Spleen (tissue), 11 donors: ENCODE data around the gene DHDH. TPM values are rescaled to one million over a fixed set of nuclear protein-coding genes. Genes with fewer than 3 reads are reported as not detected.
"Not testable (repeated sequence)": the region's sequence is repeated elsewhere in the genome, so short reads cannot be mapped to it uniquely, and the experiment has no call there.

Experiments
- DNase-seq: peaks from one replicate; pipeline ENCODE4 v3.0.0-alpha.2; 2020
- H3K27ac ChIP-seq, 8 donors: fragments of 200-600 bp; sonication (generic) in 7 of 8; 1 replicate in 4 of 8; 2 replicates in 4 of 8; pipeline versions ENCODE4 v1.5.0 to v1.8.0; 2016 to 2021; ENCODE audit warnings: inconsistent platforms in 4 of 8, mild to moderate bottlenecking in 4 of 8, moderate library complexity in 1 of 8
- H3K27me3 ChIP-seq, 7 donors: fragments of 200-600 bp; sonication (generic) in 6 of 7; replicated peaks in 1 of 7; 1 replicate in 4 of 7; 2 replicates in 3 of 7; pipeline versions ENCODE4 v1.5.0 to v1.8.0; 2016 to 2021; ENCODE audit warnings: inconsistent platforms in 3 of 7, mild to moderate bottlenecking in 1 of 7
- H3K36me3 ChIP-seq, 6 donors: fragments of 200-600 bp; sonication (generic) in 5 of 6; 1 replicate in 4 of 6; 2 replicates in 2 of 6; pipeline versions ENCODE4 v1.5.0 to v1.8.0; 2016 to 2021; ENCODE audit warnings: inconsistent platforms in 2 of 6
- H3K4me1 ChIP-seq, 6 donors: fragments of 200-600 bp; sonication (generic) in 5 of 6; 1 replicate in 3 of 6; 2 replicates in 3 of 6; pipeline versions ENCODE4 v1.5.0 to v1.8.0; 2016 to 2021; ENCODE audit warnings: inconsistent platforms in 3 of 6
- H3K4me3 ChIP-seq, 8 donors: fragments of 200-600 bp; sonication (generic) in 7 of 8; 1 replicate in 4 of 8; 2 replicates in 4 of 8; pipeline versions ENCODE4 v1.5.0 to v1.8.0; 2016 to 2021; ENCODE audit warnings: inconsistent platforms in 4 of 8, mild to moderate bottlenecking in 4 of 8, moderate library complexity in 2 of 8
- H3K9me3 ChIP-seq, 8 donors: fragments of 200-600 bp; sonication (generic) in 7 of 8; 1 replicate in 4 of 8; 2 replicates in 4 of 8; pipeline versions ENCODE4 v1.5.0 to v1.8.0; 2016 to 2021; ENCODE audit warnings: inconsistent platforms in 4 of 8
- POLR2A ChIP-seq, 3 donors: fragments of 450-650 bp; IDR thresholded peaks; one replicate each; pipeline ENCODE4 v1.5.1; 2017; ENCODE audit warnings: antibody characterized with exemption in 3 of 3, mild to moderate bottlenecking in 1 of 3
- POLR2AphosphoS5 ChIP-seq, 3 donors: sonication (generic); formaldehyde crosslinking; IDR thresholded peaks; one replicate each; pipeline ENCODE4 v1.5.1; 2017; ENCODE audit warnings: antibody characterized with exemption in 3 of 3
- WGBS, 5 donors: extraction: QIAGEN DNeasy Blood & Tissue Kit in 3 of 5; methylation state at CpG; one replicate each; pipeline versions ENCODE4 v1.1.5 to v1.1.7; 2013 to 2018; 5-methylcytosine and 5-hydroxymethylcytosine counted together
- intact Hi-C: fragments of 100-400 bp; cut with DNase I; formaldehyde crosslinking; loops from one replicate; pipeline ENCODE4 v1.15.0; 2023; ENCODE audit warnings: low total_unique reads
- polyA plus RNA-seq, 3 donors: library from polyadenylated mRNA; stranded (reverse); fragments of 200-250 nt; gene quantifications; one replicate each; pipeline ENCODE4 v1.2.1, GENCODE V29; 2013
- total RNA-seq, 7 donors: library from RNA; depleted of rRNA in 3 of 7; stranded (reverse); fragments of >200 nt in 3 of 7; fragmentation: NEBNext Ultra II Directional in 4 of 7; extraction: Animal tissue kit (Norgen Biotek cat#: 25700) in 4 of 7; gene quantifications; one replicate each; pipeline versions ENCODE4 v1.1.0 to v1.2.1, GENCODE V29; 2016 to 2021
- TF ChIP-seq, protein P1 (sequence below), 11 experiments: fragments of 200-600 bp in 7 of 11; fragments of 450-650 bp in 4 of 11; sonication (generic) in 4 of 11; IDR thresholded peaks in 8 of 11; conservative IDR thresholded peaks in 3 of 11; 1 replicate in 7 of 11; 2 replicates in 4 of 11; pipeline versions ENCODE4 v1.4.0 to v1.8.0; 2016 to 2021; ENCODE audit warnings: antibody characterized with exemption in 11 of 11, inconsistent platforms in 4 of 11, mild to moderate bottlenecking in 1 of 11
- donor health status: healthy with polysubstance abuse.
- donor health status: DM: no; HTN: no; CAD: no; lungs with moderate emphysema.
- donor health status: DM: no; HTN: no; CAD: no.
- donor health status: Bipolar disorder and iron deficiency.
- donor health status: healthy.
- donor health status: DM: no; HTN: no; CAD: no.
- donor health status: DM: yes; HTN: yes; CAD: no.

Gene DHDH
- total and polyA plus RNA-seq, 10 donors = 0.51 to 4.5 (median 2.1) TPM; not detected in 1

GRCh38 chr19:48899781-48900476, 33.6 kb upstream of the DHDH start, which contains the start of gene NUCB1:
TSS of gene NUCB1 (plus strand) at chr19:48900312. CDS start at chr19:48900797, 485 bp downstream.
- peak within 1 kb of the TSS; percentile 63 to 94 (median 90) for H3K27ac ChIP-seq
- peaks cover 10 to 53% (median 46%) of the 10 kb centered on the region in 6 donors for H3K4me1 ChIP-seq
- WGBS, 5 donors = 7 to 9% (median 8%) methylated on average over 32 to 34 of the region's 34 CpGs
- H3K4me3 ChIP-seq = peak within 1 kb of the TSS; percentile 70 to 92 (median 82)
- peak; percentile 99 for DNase-seq
- no peaks in the 10 kb centered on the region for H3K9me3 ChIP-seq
- intact Hi-C loops = loop anchor here (10.0 kb wide), 1 partner anchor 55 kb away; the partner anchor contains the start of gene BAX
- peaks cover 0 to 18% (median 0%) of the 10 kb centered on the region in 7 donors for H3K27me3 ChIP-seq
- H3K36me3 ChIP-seq = peaks cover 0 to 29% (median 9%) of the 10 kb centered on the region in 6 donors
- TF ChIP-seq POLR2AphosphoS5 (IDR thresholded peaks at IDR 0.05) (peak; percentile 84 to 91 (median 85)), POLR2A (IDR thresholded peaks at IDR 0.05) (peak in 1 of 3 donors; percentile 19)
- TF ChIP-seq, protein P1, sequence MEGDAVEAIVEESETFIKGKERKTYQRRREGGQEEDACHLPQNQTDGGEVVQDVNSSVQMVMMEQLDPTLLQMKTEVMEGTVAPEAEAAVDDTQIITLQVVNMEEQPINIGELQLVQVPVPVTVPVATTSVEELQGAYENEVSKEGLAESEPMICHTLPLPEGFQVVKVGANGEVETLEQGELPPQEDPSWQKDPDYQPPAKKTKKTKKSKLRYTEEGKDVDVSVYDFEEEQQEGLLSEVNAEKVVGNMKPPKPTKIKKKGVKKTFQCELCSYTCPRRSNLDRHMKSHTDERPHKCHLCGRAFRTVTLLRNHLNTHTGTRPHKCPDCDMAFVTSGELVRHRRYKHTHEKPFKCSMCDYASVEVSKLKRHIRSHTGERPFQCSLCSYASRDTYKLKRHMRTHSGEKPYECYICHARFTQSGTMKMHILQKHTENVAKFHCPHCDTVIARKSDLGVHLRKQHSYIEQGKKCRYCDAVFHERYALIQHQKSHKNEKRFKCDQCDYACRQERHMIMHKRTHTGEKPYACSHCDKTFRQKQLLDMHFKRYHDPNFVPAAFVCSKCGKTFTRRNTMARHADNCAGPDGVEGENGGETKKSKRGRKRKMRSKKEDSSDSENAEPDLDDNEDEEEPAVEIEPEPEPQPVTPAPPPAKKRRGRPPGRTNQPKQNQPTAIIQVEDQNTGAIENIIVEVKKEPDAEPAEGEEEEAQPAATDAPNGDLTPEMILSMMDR (IDR thresholded peaks at IDR 0.05 in 8 of 11, conservative IDR thresholded peaks at IDR 0.05 in 3 of 11) = peak in 10 of 11 experiments; percentile 17 to 66 (median 43)

- TF ChIP-seq, protein P1 (IDR thresholded peaks at IDR 0.05 in 8 of 11, conservative IDR thresholded peaks at IDR 0.05 in 3 of 11) = no peak
- TF ChIP-seq POLR2A (IDR thresholded peaks at IDR 0.05) (no peak), POLR2AphosphoS5 (IDR thresholded peaks at IDR 0.05) (no peak)
- Histone ChIP-seq H3K27me3 (peaks cover 0 to 10% (median 0%) of the 10 kb centered on the region in 7 donors), H3K4me3 (peak overlapping the region; percentile 70 to 92 (median 82)), H3K4me1 (peaks cover 10 to 52% (median 41%) of the 10 kb centered on the region in 6 donors), H3K36me3 (peaks cover 0 to 37% (median 17%) of the 10 kb centered on the region in 6 donors), H3K27ac (peak overlapping the region; percentile 63 to 94 (median 90)), H3K9me3 (no peaks in the 10 kb centered on the region)
- intact Hi-C loops = loop anchor here (10.0 kb wide), 1 partner anchor 54 kb away; the partner anchor contains the start of gene BAX
- WGBS, 5 donors = 7 to 14% (median 10%) methylated on average over 15 to 24 of the region's 24 CpGs
- peak; percentile 85 for DNase-seq
These were observed 32.8 kb upstream of the DHDH start for GRCh38 chr19:48900477-48901406.

GRCh38 chr19:48902291-48902690, 31.2 kb upstream of the DHDH start:
- peaks cover 10 to 56% (median 38%) of the 10 kb centered on the region in 6 donors for H3K4me1 ChIP-seq
- not testable (repeated sequence) for DNase-seq, H3K27me3 ChIP-seq, H3K9me3 ChIP-seq, H3K27ac ChIP-seq
- 90 to 97% (median 92%) methylated on average over 7 of the region's 7 CpGs for WGBS, 5 donors
- peak overlapping the region in 1 of 8 donors; percentile 85 for H3K4me3 ChIP-seq
- peaks cover 0 to 53% (median 31%) of the 10 kb centered on the region in 6 donors for H3K36me3 ChIP-seq
- intact Hi-C loops = loop anchor here (10.0 kb wide), 1 partner anchor 53 kb away; the partner anchor contains the start of gene BAX

DNA sequence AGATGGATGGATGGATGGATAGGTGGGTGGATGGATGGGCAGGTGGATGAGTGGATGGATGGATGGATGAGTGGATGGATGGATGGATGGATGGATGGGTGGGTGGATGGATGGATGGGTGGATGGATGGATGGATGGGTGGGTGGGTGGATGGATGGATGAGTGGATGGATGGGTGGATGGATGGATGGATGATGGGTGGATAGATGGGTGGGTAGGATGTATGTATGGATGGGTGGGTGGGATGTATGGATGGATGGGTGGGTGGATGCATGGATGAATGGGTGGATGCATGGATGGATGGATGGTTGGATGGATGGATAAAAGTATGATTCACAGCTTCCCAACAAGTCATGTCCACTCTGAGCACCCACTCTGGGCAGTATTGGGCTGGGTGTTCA, 29.7 kb upstream of the DHDH start:
- H3K27ac ChIP-seq, H3K4me3 ChIP-seq, H3K27me3 ChIP-seq, DNase-seq, H3K9me3 ChIP-seq: not testable (repeated sequence)
- intact Hi-C loops = loop anchor here (10.0 kb wide), 1 partner anchor 51 kb away; the partner anchor contains the start of gene BAX
- Histone ChIP-seq H3K4me1 (peaks cover 10 to 68% (median 43%) of the 10 kb centered on the region in 6 donors), H3K36me3 (peaks cover 0 to 68% (median 39%) of the 10 kb centered on the region in 6 donors)
